ENCODE data around the gene SCUBE1.

Gene SCUBE1

DNA sequence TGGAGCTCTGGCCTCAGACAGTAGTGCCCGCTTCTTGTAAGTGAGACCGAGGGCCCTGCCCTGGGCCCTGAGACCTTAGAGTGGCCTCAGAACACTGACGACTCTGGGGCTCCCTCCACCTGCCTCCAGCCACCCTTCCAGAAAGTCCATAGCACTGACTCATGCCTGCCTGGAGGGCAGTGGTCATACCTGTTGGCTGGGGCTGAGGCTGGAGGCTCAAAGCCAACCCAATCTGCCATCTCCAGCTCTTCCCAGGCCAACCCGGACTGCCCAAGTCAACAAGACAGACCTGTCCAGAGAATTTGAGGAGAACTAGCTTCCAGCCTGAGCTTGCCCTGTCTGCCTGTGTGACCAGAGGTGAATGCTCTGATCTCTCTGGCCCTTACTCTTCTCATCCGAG lies 89.3 kb downstream of the SCUBE1 start:
- peaks cover 5% of the 10 kb centered on the region for H3K4me1 ChIP-seq
- DNase-seq = no peak
- H3K4me3 ChIP-seq (ENCODE audit: low read depth, low read length) = no peak overlapping the region
- TF ChIP-seq, protein P1, sequence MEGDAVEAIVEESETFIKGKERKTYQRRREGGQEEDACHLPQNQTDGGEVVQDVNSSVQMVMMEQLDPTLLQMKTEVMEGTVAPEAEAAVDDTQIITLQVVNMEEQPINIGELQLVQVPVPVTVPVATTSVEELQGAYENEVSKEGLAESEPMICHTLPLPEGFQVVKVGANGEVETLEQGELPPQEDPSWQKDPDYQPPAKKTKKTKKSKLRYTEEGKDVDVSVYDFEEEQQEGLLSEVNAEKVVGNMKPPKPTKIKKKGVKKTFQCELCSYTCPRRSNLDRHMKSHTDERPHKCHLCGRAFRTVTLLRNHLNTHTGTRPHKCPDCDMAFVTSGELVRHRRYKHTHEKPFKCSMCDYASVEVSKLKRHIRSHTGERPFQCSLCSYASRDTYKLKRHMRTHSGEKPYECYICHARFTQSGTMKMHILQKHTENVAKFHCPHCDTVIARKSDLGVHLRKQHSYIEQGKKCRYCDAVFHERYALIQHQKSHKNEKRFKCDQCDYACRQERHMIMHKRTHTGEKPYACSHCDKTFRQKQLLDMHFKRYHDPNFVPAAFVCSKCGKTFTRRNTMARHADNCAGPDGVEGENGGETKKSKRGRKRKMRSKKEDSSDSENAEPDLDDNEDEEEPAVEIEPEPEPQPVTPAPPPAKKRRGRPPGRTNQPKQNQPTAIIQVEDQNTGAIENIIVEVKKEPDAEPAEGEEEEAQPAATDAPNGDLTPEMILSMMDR (IDR thresholded peaks at IDR 0.05; ENCODE audit: low read depth, low read length) = no peak
- H3K27me3 ChIP-seq = no peaks in the 10 kb centered on the region
- H3K36me3 ChIP-seq = no peaks in the 10 kb centered on the region
- no peaks in the 10 kb centered on the region for H3K9me3 ChIP-seq

DNA sequence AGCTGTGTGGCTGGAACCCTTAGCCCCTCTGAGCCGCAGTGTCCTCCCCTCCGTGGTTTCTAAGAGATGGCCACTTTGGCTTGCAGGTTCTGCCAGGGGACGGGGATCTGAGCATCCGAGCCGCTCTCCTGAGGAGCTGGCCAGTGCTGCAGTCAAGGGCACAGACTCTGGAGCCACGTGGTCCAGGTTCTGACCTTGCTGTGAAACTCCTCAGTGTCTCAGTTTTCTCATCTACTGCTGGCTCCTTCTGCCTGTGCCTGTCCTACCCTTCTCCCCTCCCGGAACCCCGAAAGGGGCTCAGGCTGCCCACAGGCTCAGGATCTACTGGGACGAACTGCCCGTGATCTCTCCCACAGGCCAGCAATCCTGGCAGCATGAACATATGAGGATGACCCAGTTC lies 90.9 kb downstream of the SCUBE1 start:
- DNase-seq = no peak
- no peaks in the 10 kb centered on the region for H3K36me3 ChIP-seq
- H3K4me1 ChIP-seq = peaks cover 5% of the 10 kb centered on the region
- no peaks in the 10 kb centered on the region for H3K9me3 ChIP-seq
- H3K27me3 ChIP-seq = no peaks in the 10 kb centered on the region
- TF ChIP-seq, protein P1 (IDR thresholded peaks at IDR 0.05; ENCODE audit: low read depth, low read length) = no peak
- no peak overlapping the region for H3K4me3 ChIP-seq (ENCODE audit: low read depth, low read length)

DNA sequence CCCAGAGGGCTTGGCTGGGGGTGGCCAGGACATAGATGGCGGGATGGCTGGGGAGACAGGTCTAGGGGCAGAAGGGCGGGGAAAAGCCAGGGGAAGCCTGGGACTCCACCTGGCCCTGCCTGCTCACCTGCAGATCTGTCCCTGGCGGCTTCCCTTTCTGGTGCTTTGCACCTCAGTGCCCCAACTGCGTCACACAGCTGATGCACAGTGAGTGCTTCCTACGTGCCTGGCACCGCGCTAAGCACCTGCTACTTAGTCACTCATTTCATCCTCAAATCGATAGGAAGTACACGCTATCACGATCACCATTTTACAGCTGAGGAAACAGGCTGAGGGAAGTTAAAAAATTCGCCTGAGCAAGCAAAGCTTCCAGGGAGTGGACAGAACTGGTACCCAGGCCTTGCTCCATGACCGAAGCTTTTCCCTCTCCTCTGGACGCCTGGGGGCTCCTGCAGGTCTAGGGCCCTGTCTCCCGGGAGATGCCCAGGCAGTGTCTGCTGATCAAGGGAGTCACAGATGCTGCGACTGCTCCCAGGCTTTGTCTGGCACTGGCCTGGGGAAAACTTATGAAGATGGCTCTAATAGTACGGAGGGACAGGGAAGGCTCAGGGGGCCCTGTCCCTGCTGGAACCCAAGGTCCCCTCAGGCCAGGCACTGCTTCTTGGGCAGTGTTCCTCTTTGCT lies 93.2 kb downstream of the SCUBE1 start:
- TF ChIP-seq, protein P1 (IDR thresholded peaks at IDR 0.05; ENCODE audit: low read depth, low read length) = no peak
- Histone ChIP-seq H3K4me3 (ENCODE audit: low read depth, low read length) (no peak overlapping the region), H3K9me3 (no peaks in the 10 kb centered on the region), H3K36me3 (no peaks in the 10 kb centered on the region), H3K27me3 (no peaks in the 10 kb centered on the region), H3K4me1 (no peaks in the 10 kb centered on the region)
- DNase-seq = peak; percentile 56

GRCh38 chr22:43247546-43248260 lies 95.5 kb downstream of the SCUBE1 start:
- DNase-seq = no peak
- Histone ChIP-seq H3K36me3 (no peaks in the 10 kb centered on the region), H3K27me3 (no peaks in the 10 kb centered on the region), H3K9me3 (no peaks in the 10 kb centered on the region), H3K4me1 (peaks cover 6% of the 10 kb centered on the region), H3K4me3 (ENCODE audit: low read depth, low read length) (no peak overlapping the region)
- TF ChIP-seq, protein P1 (IDR thresholded peaks at IDR 0.05; ENCODE audit: low read depth, low read length) = no peak

GRCh38 chr22:43246188-43246587 lies 97.0 kb downstream of the SCUBE1 start:
- DNase-seq = no peak

More at GRCh38 chr22:43246188-43246587, 97.0 kb downstream of the SCUBE1 start:
- H3K27me3 ChIP-seq = no peaks in the 10 kb centered on the region
- H3K9me3 ChIP-seq = no peaks in the 10 kb centered on the region
- H3K36me3 ChIP-seq = no peaks in the 10 kb centered on the region
- H3K4me3 ChIP-seq (ENCODE audit: low read depth, low read length) = no peak overlapping the region
- TF ChIP-seq, protein P1 (IDR thresholded peaks at IDR 0.05; ENCODE audit: low read depth, low read length) = no peak
- H3K4me1 ChIP-seq = peaks cover 12% of the 10 kb centered on the region

Data from BE2C (cell line).